Keratinocyte (primary cell): ENCODE results near the gene RGPD8. TPM values are rescaled to one million over a fixed set of nuclear protein-coding genes. Genes with fewer than 3 reads are reported as not detected.

ENCODE experiments used
- DNase-seq: peaks from one replicate; pipeline ENCODE4 v3.0.0-alpha.2; 2011; ENCODE audit warnings: low read depth, missing footprints, low spot score
- FAIRE-seq: peaks from 2 replicates; lab custom pipeline; 2011; peaks lifted over from hg19 to GRCh38; lab: Jason Lieb, UNC
- H2AFZ ChIP-seq: 2 replicates; pipeline ENCODE4 v1.6.0; 2012; ENCODE audit warnings: low read length, control low read depth, inconsistent platforms; ENCODE audit not compliant: control insufficient read depth
- H3K27ac ChIP-seq: 2 replicates; pipeline ENCODE4 v1.5.1; 2011; ENCODE audit warnings: low read length; ENCODE audit not compliant: control insufficient read depth, insufficient read depth
- H3K27me3 ChIP-seq: 3 replicates; pipeline ENCODE4 v1.6.0; 2011; ENCODE audit warnings: low read length; ENCODE audit not compliant: control insufficient read depth, insufficient read depth; ENCODE audit errors: extremely low read depth
- H3K36me3 ChIP-seq, 2 experiments: 2 replicates in 1 of 2; 3 replicates in 1 of 2; pipeline ENCODE4 v1.5.1; 2011; ENCODE audit warnings: low read length in 2 of 2, mild to moderate bottlenecking in 1 of 2; ENCODE audit not compliant: control insufficient read depth in 2 of 2, insufficient read depth in 2 of 2; ENCODE audit errors: extremely low read depth in 1 of 2
- H3K4me1 ChIP-seq: 3 replicates; pipeline ENCODE4 v1.5.1; 2011; ENCODE audit warnings: low read length; ENCODE audit not compliant: control insufficient read depth, insufficient read depth; ENCODE audit errors: extremely low read depth
- H3K4me2 ChIP-seq: 3 replicates; pipeline ENCODE4 v1.6.0; 2011; ENCODE audit warnings: low read depth, low read length; ENCODE audit not compliant: control insufficient read depth, insufficient read depth; ENCODE audit errors: extremely low read depth
- H3K4me3 ChIP-seq, 3 experiments: fragments of 200-600 bp in 1 of 3; sonication (generic) in 1 of 3; 2 replicates in 2 of 3; 3 replicates in 1 of 3; pipeline ENCODE4 v1.5.1; 2011 to 2016; ENCODE audit warnings: low read length in 3 of 3, mild to moderate bottlenecking in 3 of 3, control low read depth in 2 of 3, inconsistent platforms in 1 of 3, low read depth in 1 of 3, mixed read lengths in 1 of 3, mixed run types in 1 of 3, moderate library complexity in 1 of 3; ENCODE audit not compliant: control insufficient read depth in 2 of 3, insufficient read depth in 2 of 3; ENCODE audit errors: extremely low read depth in 1 of 3
- H3K79me2 ChIP-seq: 2 replicates; pipeline ENCODE4 v1.6.0; 2012; ENCODE audit warnings: low read length; ENCODE audit not compliant: control insufficient read depth, insufficient read depth
- H3K9ac ChIP-seq: 3 replicates; pipeline ENCODE4 v1.6.0; 2011; ENCODE audit warnings: low read length; ENCODE audit not compliant: control insufficient read depth, insufficient read depth; ENCODE audit errors: extremely low read depth
- H3K9me1 ChIP-seq: 3 replicates; pipeline ENCODE4 v1.6.0; 2011; ENCODE audit warnings: low read length; ENCODE audit not compliant: control insufficient read depth, insufficient read depth; ENCODE audit errors: extremely low read depth
- H3K9me3 ChIP-seq: 2 replicates; pipeline ENCODE4 v1.5.1; 2012; ENCODE audit warnings: low read depth, low read length; ENCODE audit not compliant: control insufficient read depth
- H4K20me1 ChIP-seq: 3 replicates; pipeline ENCODE4 v1.6.0; 2011; ENCODE audit warnings: low read length; ENCODE audit not compliant: control insufficient read depth, insufficient read depth; ENCODE audit errors: extremely low read depth
- EZH2 ChIP-seq: IDR thresholded peaks from one replicate; pipeline ENCODE4 v1.6.1; 2012; ENCODE audit warnings: inconsistent platforms, mild to moderate bottlenecking, low read length, moderate library complexity
- dilution Hi-C: fragments of 300-500 bp; cut with MboI; formaldehyde crosslinking; loops from one replicate; pipeline ENCODE4 v1.7.0; 2020; ENCODE audit warnings: low sequenced_read_pairs; ENCODE audit not compliant: extremely low pct_ligation_motif_present
- polyA plus RNA-seq, 5 experiments: library from polyadenylated mRNA; depleted of rRNA in 3 of 5; stranded (reverse) in 3 of 5; stranded (forward) in 1 of 5; unstranded in 1 of 5; fragments of >200 nt; gene quantifications; 1 replicate in 1 of 5; 2 replicates in 3 of 5; 3 replicates in 1 of 5; pipeline versions ENCODE4 v1.2.1 to v1.2.3, GENCODE V29; 2011 to 2012; ENCODE audit warnings: missing spikeins in 2 of 5, low read depth in 1 of 5, low replicate concordance in 1 of 5
- TF ChIP-seq, protein P1 (sequence below), 3 experiments: IDR thresholded peaks in 1 of 3; conservative IDR thresholded peaks in 1 of 3; optimal IDR thresholded peaks in 1 of 3; 2 replicates in 2 of 3; 3 replicates in 1 of 3; pipeline versions ENCODE3 to v1.5.1; 2011; ENCODE audit warnings: low read length in 3 of 3, mild to moderate bottlenecking in 3 of 3, moderate library complexity in 2 of 3, control low read depth in 1 of 3, inconsistent platforms in 1 of 3; ENCODE audit not compliant: insufficient read depth in 2 of 3; ENCODE audit errors: extremely low read depth in 1 of 3

RGPD8 gene
- polyA plus RNA-seq, 1 donor (not counting 4 experiments of a cell fraction or from before 2014, with no cell fraction given), result 2.4 TPM

DNA sequence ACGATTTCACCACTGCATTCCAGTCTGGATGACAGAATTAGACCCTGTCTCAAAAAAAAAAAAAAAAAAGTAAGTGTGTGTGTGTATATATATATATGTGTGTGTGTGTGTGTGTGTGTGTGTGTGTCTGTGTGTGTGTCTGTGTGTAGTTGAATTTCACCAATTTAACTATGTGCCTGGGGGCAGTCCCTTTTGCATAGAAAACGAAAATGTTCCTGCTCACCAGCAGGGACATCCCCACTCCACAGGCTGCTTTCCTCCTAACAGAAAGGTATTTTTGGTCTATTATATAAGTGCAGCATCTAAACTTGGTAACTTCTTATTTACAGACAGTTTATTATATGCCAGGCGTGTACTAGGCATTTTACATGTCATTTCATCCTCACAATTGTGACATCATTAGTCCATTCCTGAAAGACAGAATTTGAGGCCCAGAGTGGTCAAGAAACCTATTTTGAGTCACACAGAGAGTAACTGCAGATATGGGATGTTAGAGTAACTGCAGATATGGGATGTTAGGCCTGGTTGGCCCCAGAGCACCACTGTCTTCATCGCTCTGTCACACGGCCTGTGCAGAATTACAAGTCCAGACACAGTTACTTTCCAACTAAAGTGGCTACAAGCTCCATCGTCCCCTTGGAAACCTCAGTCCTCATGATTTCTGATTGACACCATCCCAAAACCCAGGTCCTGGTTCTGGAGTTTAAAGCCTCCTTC is 39.3 kb upstream of the RGPD8 start:
- H4K20me1 ChIP-seq, result no peaks in the 10 kb centered on the region
- no peak overlapping the region for H3K4me3 ChIP-seq
- no peak overlapping the region for H2AFZ ChIP-seq
- H3K36me3 ChIP-seq, result no peaks in the 10 kb centered on the region
- no peaks in the 10 kb centered on the region for H3K27me3 ChIP-seq
- no peak for TF ChIP-seq EZH2
- H3K9ac ChIP-seq, result no peak overlapping the region
- dilution Hi-C loops, result no loop called here
- no peaks in the 10 kb centered on the region for H3K4me1 ChIP-seq
- H3K27ac ChIP-seq, result no peak overlapping the region
- no peak overlapping the region for H3K4me2 ChIP-seq
- no peaks in the 10 kb centered on the region for H3K9me1 ChIP-seq
- FAIRE-seq (no peak), DNase-seq (no peak)
- no peaks in the 10 kb centered on the region for H3K79me2 ChIP-seq
- no peaks in the 10 kb centered on the region for H3K9me3 ChIP-seq

DNA sequence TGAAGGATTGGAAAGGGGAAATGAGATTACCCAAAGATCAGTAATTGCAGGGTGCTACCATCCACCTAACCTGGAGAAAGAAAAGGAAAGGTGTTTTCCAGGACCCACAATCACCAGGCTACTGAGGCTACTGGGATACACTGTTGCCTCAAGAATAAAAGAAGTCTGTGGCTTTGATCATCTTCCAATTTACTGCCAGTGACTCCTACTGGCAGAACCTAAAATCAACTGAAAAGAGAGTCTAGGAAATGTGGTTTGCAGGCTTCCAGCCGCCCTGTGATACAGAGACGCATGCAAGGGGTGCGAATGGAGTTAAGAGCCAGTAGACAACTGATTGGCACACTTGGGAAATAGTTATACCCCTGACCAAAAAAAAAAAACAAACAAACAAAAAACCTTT is 31.9 kb upstream of the RGPD8 start:
- no peak overlapping the region for H2AFZ ChIP-seq
- H3K36me3 ChIP-seq, result no peaks in the 10 kb centered on the region
- H3K9me1 ChIP-seq, result no peaks in the 10 kb centered on the region
- TF ChIP-seq, protein P1, sequence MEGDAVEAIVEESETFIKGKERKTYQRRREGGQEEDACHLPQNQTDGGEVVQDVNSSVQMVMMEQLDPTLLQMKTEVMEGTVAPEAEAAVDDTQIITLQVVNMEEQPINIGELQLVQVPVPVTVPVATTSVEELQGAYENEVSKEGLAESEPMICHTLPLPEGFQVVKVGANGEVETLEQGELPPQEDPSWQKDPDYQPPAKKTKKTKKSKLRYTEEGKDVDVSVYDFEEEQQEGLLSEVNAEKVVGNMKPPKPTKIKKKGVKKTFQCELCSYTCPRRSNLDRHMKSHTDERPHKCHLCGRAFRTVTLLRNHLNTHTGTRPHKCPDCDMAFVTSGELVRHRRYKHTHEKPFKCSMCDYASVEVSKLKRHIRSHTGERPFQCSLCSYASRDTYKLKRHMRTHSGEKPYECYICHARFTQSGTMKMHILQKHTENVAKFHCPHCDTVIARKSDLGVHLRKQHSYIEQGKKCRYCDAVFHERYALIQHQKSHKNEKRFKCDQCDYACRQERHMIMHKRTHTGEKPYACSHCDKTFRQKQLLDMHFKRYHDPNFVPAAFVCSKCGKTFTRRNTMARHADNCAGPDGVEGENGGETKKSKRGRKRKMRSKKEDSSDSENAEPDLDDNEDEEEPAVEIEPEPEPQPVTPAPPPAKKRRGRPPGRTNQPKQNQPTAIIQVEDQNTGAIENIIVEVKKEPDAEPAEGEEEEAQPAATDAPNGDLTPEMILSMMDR (optimal IDR thresholded peaks at IDR 0.05 in 1 of 3, IDR thresholded peaks at IDR 0.05 in 1 of 3, conservative IDR thresholded peaks at IDR 0.05 in 1 of 3; ENCODE audit: extremely low read depth in 1 of 3, insufficient read depth in 2 of 3, low read length in 3 of 3), result peak; percentile 14 to 43 (median 27)
- TF ChIP-seq EZH2, result no peak
- no peak overlapping the region for H3K4me3 ChIP-seq
- H3K9me3 ChIP-seq, result no peaks in the 10 kb centered on the region
- H4K20me1 ChIP-seq, result no peaks in the 10 kb centered on the region
- DNase-seq (no peak), FAIRE-seq (no peak)
- no peak overlapping the region for H3K9ac ChIP-seq
- no peaks in the 10 kb centered on the region for H3K4me1 ChIP-seq
- no peak overlapping the region for H3K27ac ChIP-seq
- H3K79me2 ChIP-seq, result no peaks in the 10 kb centered on the region
- H3K4me2 ChIP-seq, result no peak overlapping the region
- no peaks in the 10 kb centered on the region for H3K27me3 ChIP-seq
- dilution Hi-C loops, result no loop called here

DNA sequence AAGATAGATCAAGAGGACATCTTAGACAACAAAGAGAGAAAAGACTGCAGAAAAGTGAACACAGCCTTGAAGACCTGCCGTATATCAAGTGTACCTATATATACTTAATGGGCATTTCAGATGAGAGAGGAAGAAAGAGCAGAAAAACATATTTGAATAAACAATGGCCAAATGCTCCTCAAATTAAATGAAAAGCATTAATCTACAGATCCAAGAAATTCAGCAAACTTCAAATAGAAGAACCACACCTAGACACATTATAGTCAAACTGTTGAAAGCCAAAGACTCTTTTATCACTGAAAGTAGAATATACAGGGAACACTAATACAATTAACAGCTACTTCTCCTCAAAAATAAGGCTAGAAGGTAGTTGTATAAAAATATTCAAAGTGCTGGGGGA is 29.8 kb upstream of the RGPD8 start:
- peaks cover 3% of the 10 kb centered on the region for H3K27me3 ChIP-seq
- no peaks in the 10 kb centered on the region for H3K4me1 ChIP-seq

More for the DNA sequence above, 29.8 kb upstream of the RGPD8 start:
- Histone ChIP-seq H3K27ac (no peak overlapping the region), H3K9ac (no peak overlapping the region), H2AFZ (no peak overlapping the region), H3K79me2 (no peaks in the 10 kb centered on the region), H3K9me3 (no peaks in the 10 kb centered on the region), H3K4me2 (no peak overlapping the region), H3K4me3 (no peak overlapping the region), H3K9me1 (no peaks in the 10 kb centered on the region), H3K36me3 (no peaks in the 10 kb centered on the region), H4K20me1 (no peaks in the 10 kb centered on the region)
- FAIRE-seq (no peak), DNase-seq (no peak)
- dilution Hi-C loops, result no loop called here
- TF ChIP-seq, protein P1 (optimal IDR thresholded peaks at IDR 0.05 in 1 of 3, IDR thresholded peaks at IDR 0.05 in 1 of 3, conservative IDR thresholded peaks at IDR 0.05 in 1 of 3; ENCODE audit: extremely low read depth in 1 of 3, insufficient read depth in 2 of 3, low read length in 3 of 3), result no peak
- TF ChIP-seq EZH2, result no peak
